PC-3 (cell line): ENCODE results near the gene GJA8. TPM values are rescaled to one million over a fixed set of nuclear protein-coding genes. Genes with fewer than 3 reads are reported as not detected.
"Not testable (repeated sequence)": the region's sequence is repeated elsewhere in the genome, so short reads cannot be mapped to it uniquely, and the experiment has no call there.

ENCODE experiments used
- ATAC-seq: fragments of 200-7000 bp; cut with Tn5 transposase; 2 replicates; pipeline ENCODE4 v1.9.1; 2020; ENCODE audit warnings: mild to moderate bottlenecking, moderate library complexity
- BruUV-seq: library from RNA; stranded (reverse); fragments of 400-500 nt; replicated peaks from 2 replicates; lab custom pipeline; 2021; lab: Mats Ljungman, UMichigan
- CTCF ChIA-PET: fragments of 300-600 bp; sonication (Branson Sonifier 250); formaldehyde crosslinking; loops from one replicate; lab custom pipeline; 2022; ENCODE audit warnings: antibody characterized with exemption; lab: Charles Lee
- POLR2A ChIA-PET: fragments of 300-600 bp; sonication (Branson Sonifier 250); formaldehyde crosslinking; loops from one replicate; lab custom pipeline; 2022; ENCODE audit warnings: antibody characterized with exemption; ENCODE audit not compliant: unreplicated experiment; lab: Charles Lee
- DNase-seq: peaks from one replicate; pipeline ENCODE4 v3.0.0-alpha.2; 2015
- H2AFZ ChIP-seq: fragments of 300-600 bp; sonication (generic); 2 replicates; pipeline ENCODE4 v1.6.0; 2016; ENCODE audit warnings: antibody characterized with exemption, low read length
- H3F3A ChIP-seq: fragments of 300-600 bp; sonication (generic); one replicate; pipeline ENCODE4 v1.6.0; 2017; ENCODE audit warnings: antibody characterized with exemption, low read length, control low read depth, mild to moderate bottlenecking; ENCODE audit not compliant: unreplicated experiment
- H3K27ac ChIP-seq: fragments of 300-600 bp; sonication (generic); 2 replicates; pipeline ENCODE4 v1.5.1; 2016; ENCODE audit warnings: mild to moderate bottlenecking, low read length
- H3K27me3 ChIP-seq: fragments of 300-600 bp; sonication (generic); 2 replicates; pipeline ENCODE4 v1.6.1; 2016; ENCODE audit warnings: low read length, mixed read lengths
- H3K36me3 ChIP-seq: fragments of 300-600 bp; sonication (generic); 2 replicates; pipeline ENCODE4 v1.6.1; 2016; ENCODE audit warnings: low read depth, mixed run types, low read length, mixed read lengths
- H3K4me1 ChIP-seq: fragments of 300-600 bp; sonication (generic); 2 replicates; pipeline ENCODE4 v1.5.1; 2016; ENCODE audit warnings: low read length; ENCODE audit not compliant: insufficient read depth
- H3K4me2 ChIP-seq: fragments of 300-600 bp; sonication (generic); 2 replicates; pipeline ENCODE4 v1.6.0; 2016; ENCODE audit warnings: low read length
- H3K4me3 ChIP-seq: fragments of 300-600 bp; sonication (generic); 2 replicates; pipeline ENCODE4 v1.5.1; 2016; ENCODE audit warnings: mild to moderate bottlenecking, low read length, mixed read lengths
- H3K79me2 ChIP-seq: fragments of 300-600 bp; sonication (generic); 2 replicates; pipeline ENCODE4 v1.6.1; 2017; ENCODE audit warnings: low read length, mixed read lengths
- H3K9ac ChIP-seq: fragments of 300-600 bp; sonication (generic); 2 replicates; pipeline ENCODE4 v1.6.0; 2016; ENCODE audit warnings: mild to moderate bottlenecking, low read length
- H3K9me2 ChIP-seq: fragments of 300-600 bp; sonication (generic); replicated peaks from 2 replicates; pipeline ENCODE4 v1.6.1; 2016; ENCODE audit warnings: mixed run types, low read length, mixed read lengths
- H3K9me3 ChIP-seq: fragments of 300-600 bp; sonication (generic); 2 replicates; pipeline ENCODE4 v1.6.1; 2016; ENCODE audit warnings: low read length, mixed read lengths
- H4K20me1 ChIP-seq: fragments of 300-600 bp; sonication (generic); 2 replicates; pipeline ENCODE4 v1.6.1; 2016; ENCODE audit warnings: low read length, mixed read lengths
- CTCF ChIP-seq: fragments of 300-600 bp; sonication (generic); conservative IDR thresholded peaks from 2 replicates; pipeline ENCODE4 v1.5.1; 2017; ENCODE audit warnings: antibody characterized with exemption, low read depth, mild to moderate bottlenecking, low read length
- EZH2 ChIP-seq: fragments of 300-600 bp; sonication (generic); IDR thresholded peaks from one replicate; pipeline ENCODE4 v1.6.1; 2017; ENCODE audit warnings: antibody characterized with exemption, mild to moderate bottlenecking, low read length; ENCODE audit not compliant: unreplicated experiment
- EZH2phosphoT487 ChIP-seq: fragments of 300-600 bp; sonication (generic); IDR thresholded peaks from 2 replicates; pipeline ENCODE4 v1.6.1; 2018; ENCODE audit warnings: mild to moderate bottlenecking, antibody characterized with exemption, low read length, borderline replicate concordance
- intact Hi-C: fragments of 100-400 bp; cut with micrococcal nuclease; formaldehyde crosslinking; loops from 2 replicates; pipeline ENCODE4 v1.9.0; 2023
- total RNA-seq: library from RNA; depleted of rRNA; stranded (reverse); fragments of >200 nt; gene quantifications from 2 replicates; pipeline ENCODE4 v1.2.3, GENCODE V29; 2014

Gene GJA8
- total RNA-seq, 1 experiment from 2014 or later: not detected

DNA sequence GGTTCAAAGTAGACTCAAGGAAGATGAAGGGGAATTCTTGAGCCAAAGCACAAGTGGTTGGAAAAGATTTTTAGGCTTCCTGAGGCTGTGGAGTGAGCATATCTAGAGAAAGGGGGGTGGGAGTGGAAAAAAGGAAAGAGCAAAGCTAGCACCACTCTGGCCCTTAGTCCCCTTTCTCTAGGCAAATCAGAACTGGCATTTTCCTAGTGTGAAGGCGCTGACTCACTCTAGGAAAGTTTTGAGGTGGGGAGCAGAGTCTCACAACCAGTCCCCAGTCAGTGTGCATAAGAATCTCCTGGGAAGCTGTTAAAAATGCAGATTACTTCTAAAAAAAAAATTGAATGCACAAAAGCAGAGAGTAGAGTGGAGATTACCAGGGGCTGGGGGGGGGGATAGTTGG, 22.2 kb downstream of the GJA8 start:
- no peaks in the 10 kb centered on the region for H3K36me3 ChIP-seq
- H3K27me3 ChIP-seq: no peaks in the 10 kb centered on the region
- H3K4me3 ChIP-seq: no peak overlapping the region
- peaks cover 5% of the 10 kb centered on the region; the same call in 1 of the 2 replicates for H4K20me1 ChIP-seq
- H3K9me2 ChIP-seq: no peaks in the 10 kb centered on the region
- H3K4me1 ChIP-seq: no peaks in the 10 kb centered on the region
- POLR2A ChIA-PET: no interaction called here
- TF ChIP-seq CTCF (no peak), EZH2 (no peak), EZH2phosphoT487 (no peak)
- DNase-seq (no peak), ATAC-seq (no peak)
- no TSS peak for BruUV-seq
- H3K9me3 ChIP-seq: no peaks in the 10 kb centered on the region
- H3F3A ChIP-seq: no peaks in the 10 kb centered on the region
- intact Hi-C loops: no loop called here
- H3K27ac ChIP-seq: no peak overlapping the region
- CTCF ChIA-PET: no interaction called here
- peak overlapping the region; percentile 34; the same call in 1 of the 2 replicates for H2AFZ ChIP-seq
- H3K4me2 ChIP-seq: no peak overlapping the region
- H3K9ac ChIP-seq: no peak overlapping the region
- peaks cover 11% of the 10 kb centered on the region for H3K79me2 ChIP-seq

DNA sequence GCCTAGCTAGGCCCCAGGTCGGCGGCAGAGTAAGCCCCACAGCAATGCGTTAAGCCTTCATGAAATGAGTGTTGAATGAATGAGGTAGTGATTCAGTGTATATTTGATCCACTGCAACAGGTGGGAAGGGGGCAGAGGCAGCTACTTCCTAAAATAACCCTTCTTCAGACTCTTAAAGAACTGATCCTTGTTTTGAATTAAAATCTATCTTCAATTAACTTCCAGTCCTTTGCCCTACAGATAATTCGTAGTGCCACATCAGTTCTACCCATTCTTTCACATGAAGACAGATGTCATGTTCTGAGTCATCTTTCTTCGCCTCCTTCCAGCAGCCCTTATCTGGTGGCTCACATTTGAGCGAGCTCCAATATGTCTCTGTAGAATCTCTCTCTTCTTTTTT, 24.6 kb downstream of the GJA8 start:
- H3K79me2 ChIP-seq: peaks cover 33% of the 10 kb centered on the region
- DNase-seq, H2AFZ ChIP-seq, ATAC-seq, H3K9me2 ChIP-seq, BruUV-seq, H3K4me3 ChIP-seq, intact Hi-C loops, H3F3A ChIP-seq, CTCF ChIA-PET, H4K20me1 ChIP-seq, H3K9ac ChIP-seq, H3K4me1 ChIP-seq, H3K9me3 ChIP-seq, H3K36me3 ChIP-seq, H3K4me2 ChIP-seq, POLR2A ChIA-PET, H3K27ac ChIP-seq, H3K27me3 ChIP-seq: not testable (repeated sequence)

DNA sequence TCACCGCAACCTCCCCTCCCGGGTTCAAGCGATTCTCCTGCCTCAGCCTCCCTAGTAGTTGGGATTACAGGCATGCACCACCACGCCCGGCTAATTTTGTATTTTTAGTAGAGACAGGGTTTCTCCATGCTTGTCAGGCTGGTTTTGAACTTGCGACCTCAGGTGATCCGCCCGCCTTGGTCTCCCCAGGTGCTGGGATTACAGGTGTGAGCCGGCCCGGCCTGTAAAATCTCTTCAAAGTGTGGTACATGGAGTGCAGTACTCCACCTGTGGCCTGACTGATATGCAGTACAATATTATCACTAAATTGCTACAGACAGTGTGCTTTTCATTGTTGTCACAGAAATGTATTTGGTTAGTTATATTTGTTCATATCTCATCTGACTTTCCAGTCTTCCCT, 25.1 kb downstream of the GJA8 start:
- H3K4me2 ChIP-seq, DNase-seq, H3F3A ChIP-seq, H3K27me3 ChIP-seq, H3K9ac ChIP-seq, H3K36me3 ChIP-seq, CTCF ChIA-PET, H3K4me1 ChIP-seq, intact Hi-C loops, POLR2A ChIA-PET, H3K9me3 ChIP-seq, H3K27ac ChIP-seq, H3K4me3 ChIP-seq, H4K20me1 ChIP-seq, H3K9me2 ChIP-seq, ATAC-seq, H2AFZ ChIP-seq: not testable (repeated sequence)
- H3K79me2 ChIP-seq: peaks cover 37% of the 10 kb centered on the region
- BruUV-seq: TSS peak; percentile 96

DNA sequence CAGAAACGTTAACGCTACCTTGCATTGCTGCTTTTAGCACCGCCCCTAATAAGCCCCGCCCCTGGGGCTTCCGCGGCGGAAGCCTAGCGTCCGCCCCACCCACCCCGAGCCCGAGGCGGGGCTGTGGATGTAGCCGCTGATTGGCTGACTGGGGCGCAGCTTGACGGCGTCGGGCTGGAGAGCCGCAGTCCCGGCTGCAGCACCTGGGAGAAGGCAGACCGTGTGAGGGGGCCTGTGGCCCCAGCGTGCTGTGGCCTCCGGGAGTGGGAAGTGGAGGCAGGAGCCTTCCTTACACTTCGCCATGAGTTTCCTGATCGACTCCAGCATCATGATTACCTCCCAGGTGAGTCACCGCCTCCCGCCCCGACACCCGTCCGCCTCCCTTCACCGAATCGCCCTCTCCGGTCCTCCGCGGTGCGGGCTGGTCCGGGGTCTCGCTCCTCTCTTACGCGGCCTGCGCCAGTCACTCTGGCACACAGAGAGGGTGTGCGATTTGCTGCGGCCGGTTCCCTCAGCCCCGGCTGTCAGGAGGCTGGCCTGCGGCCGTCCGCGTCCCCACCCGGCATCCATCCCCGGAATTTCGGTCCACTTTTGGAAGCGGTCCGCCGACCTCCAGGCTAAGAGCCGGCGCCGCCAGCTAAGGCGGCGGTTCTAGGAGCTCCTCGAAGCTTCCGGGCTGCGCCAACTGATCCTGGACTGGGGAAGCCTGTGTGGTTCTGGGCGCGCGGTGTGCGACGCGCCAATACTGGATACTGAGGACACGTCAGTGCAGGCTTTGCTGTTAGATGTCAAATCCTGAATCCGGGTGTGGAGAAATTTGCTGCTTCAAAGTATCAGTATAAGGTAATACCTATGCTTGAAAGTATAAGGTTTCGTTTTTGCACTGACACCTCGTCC, 25.9 kb downstream of the GJA8 start, which contains the start of gene GPR89B:
TSS of gene GPR89B (plus strand) at position 185 of the 897 bp plus-strand sequence. CDS start at position 302, 117 bp downstream.
- Histone ChIP-seq H3K27ac (peak within 1 kb of the TSS; percentile 38), H2AFZ (peak within 1 kb of the TSS; percentile 62), H3K9ac (peak within 1 kb of the TSS; percentile 82), H3K79me2 (peaks cover 37% of the 10 kb centered on the region), H3K4me2 (peak within 1 kb of the TSS; percentile 98), H3K4me3 (peak within 1 kb of the TSS; percentile 83)
- H3K9me2 ChIP-seq, intact Hi-C loops, CTCF ChIA-PET, POLR2A ChIA-PET, H4K20me1 ChIP-seq, H3F3A ChIP-seq, BruUV-seq, H3K4me1 ChIP-seq, H3K36me3 ChIP-seq, H3K27me3 ChIP-seq, H3K9me3 ChIP-seq: not testable (repeated sequence)
- peak; percentile 94 for DNase-seq
- peak; percentile 99 for ATAC-seq

GRCh38 chr1:147931137-147931536, 28.5 kb downstream of the GJA8 start:
- ATAC-seq: not testable (repeated sequence)

More at GRCh38 chr1:147931137-147931536, 28.5 kb downstream of the GJA8 start:
- CTCF ChIA-PET, H3K9me2 ChIP-seq, intact Hi-C loops, H3F3A ChIP-seq, H3K4me2 ChIP-seq, DNase-seq, BruUV-seq, H3K4me1 ChIP-seq, POLR2A ChIA-PET, H3K27me3 ChIP-seq, H2AFZ ChIP-seq, H3K36me3 ChIP-seq, H4K20me1 ChIP-seq, H3K4me3 ChIP-seq, H3K9ac ChIP-seq, H3K9me3 ChIP-seq, H3K27ac ChIP-seq: not testable (repeated sequence)
- peaks cover 37% of the 10 kb centered on the region for H3K79me2 ChIP-seq
